Measurements from ENCODE around the gene HTR2A. TPM values are rescaled to one million over a fixed set of nuclear protein-coding genes. Genes with fewer than 3 reads are reported as not detected.

HTR2A gene
- total RNA-seq, 1 donor from 2014 or later, result not detected

DNA sequence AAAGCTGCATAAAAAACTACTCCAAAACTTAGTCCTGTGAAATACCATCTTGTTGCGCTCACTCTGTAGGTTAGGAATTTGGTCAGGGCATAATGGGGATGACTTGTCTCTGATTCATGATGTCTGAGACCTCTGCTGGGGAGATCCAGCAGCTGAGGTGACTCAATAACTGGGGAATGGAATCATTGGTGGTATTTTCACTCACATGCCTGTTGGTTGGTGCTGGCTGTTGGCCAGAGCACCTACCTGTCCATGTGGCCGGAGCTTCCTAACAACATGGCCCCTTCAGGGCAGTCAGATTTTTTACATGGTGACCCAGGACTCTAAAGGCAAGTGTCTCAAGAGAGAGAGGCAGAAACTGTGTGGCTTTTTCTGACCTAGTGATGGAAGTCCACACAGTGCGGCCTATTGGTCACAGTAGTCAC, 92.5 kb downstream of the HTR2A start:
- no peaks in the 10 kb centered on the region for H3K27me3 Mint-ChIP-seq (ENCODE audit: low read depth, unreplicated experiment)
- peak overlapping the region; percentile 45 for H3K4me2 ChIP-seq (ENCODE audit: low read length)
- DNase-seq (ENCODE audit: low read depth), result peak; percentile 97

DNA sequence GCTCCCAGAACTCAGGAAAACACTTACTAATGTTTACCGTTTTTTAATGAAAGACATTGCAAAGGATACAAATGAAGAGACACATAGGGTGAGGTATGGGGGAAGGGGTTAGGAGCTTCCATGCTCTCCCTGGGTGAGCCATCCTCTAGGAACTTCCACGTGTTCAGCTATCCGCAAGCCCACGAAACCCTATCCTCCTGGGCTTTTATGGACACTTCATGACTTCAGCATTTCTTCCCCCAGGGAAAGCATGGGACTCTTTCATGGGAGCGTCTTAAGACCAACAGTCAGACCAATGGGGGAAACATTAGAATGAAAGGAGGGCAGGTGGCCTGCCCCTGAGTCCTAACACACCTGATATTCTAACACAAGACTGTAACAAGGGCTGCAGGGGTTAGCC, 93.3 kb downstream of the HTR2A start:
- H3K27ac ChIP-seq (ENCODE audit: low read depth, low read length), result peak overlapping the region; percentile 88
- no peaks in the 10 kb centered on the region for H4K20me1 ChIP-seq (ENCODE audit: insufficient read depth, low read length)
- H3K4me3 Mint-ChIP-seq (ENCODE audit: unreplicated experiment), result no peak overlapping the region
- peaks cover 7% of the 10 kb centered on the region for H3K9me3 Mint-ChIP-seq (ENCODE audit: unreplicated experiment)
- H3K9me3 ChIP-seq (ENCODE audit: insufficient read depth, low read depth, low read length), result no peaks in the 10 kb centered on the region
- DNase-seq (ENCODE audit: low read depth) (peak; percentile 16), FAIRE-seq (no peak)
- H3K27me3 Mint-ChIP-seq (ENCODE audit: low read depth, unreplicated experiment), result no peaks in the 10 kb centered on the region
- peaks cover 14% of the 10 kb centered on the region for H3K4me1 ChIP-seq (ENCODE audit: insufficient read depth, low read length)
- H3K4me2 ChIP-seq (ENCODE audit: low read length), result peak overlapping the region; percentile 48
- H3K27me3 ChIP-seq (ENCODE audit: insufficient read depth, low read length), result no peaks in the 10 kb centered on the region
- no peaks in the 10 kb centered on the region for H3K36me3 ChIP-seq (ENCODE audit: insufficient read depth, low read length)
- no peak overlapping the region for H3K4me3 ChIP-seq (ENCODE audit: insufficient read depth, low read depth, low read length)
- no peaks in the 10 kb centered on the region for H3K79me2 ChIP-seq (ENCODE audit: insufficient read depth, low read length)
- H3K4me1 Mint-ChIP-seq (ENCODE audit: low read depth, unreplicated experiment), result peaks cover 34% of the 10 kb centered on the region
- TF ChIP-seq EZH2 (IDR thresholded peaks at IDR 0.05; ENCODE audit: insufficient read depth, low read length), result no peak
- TF ChIP-seq, protein P1, sequence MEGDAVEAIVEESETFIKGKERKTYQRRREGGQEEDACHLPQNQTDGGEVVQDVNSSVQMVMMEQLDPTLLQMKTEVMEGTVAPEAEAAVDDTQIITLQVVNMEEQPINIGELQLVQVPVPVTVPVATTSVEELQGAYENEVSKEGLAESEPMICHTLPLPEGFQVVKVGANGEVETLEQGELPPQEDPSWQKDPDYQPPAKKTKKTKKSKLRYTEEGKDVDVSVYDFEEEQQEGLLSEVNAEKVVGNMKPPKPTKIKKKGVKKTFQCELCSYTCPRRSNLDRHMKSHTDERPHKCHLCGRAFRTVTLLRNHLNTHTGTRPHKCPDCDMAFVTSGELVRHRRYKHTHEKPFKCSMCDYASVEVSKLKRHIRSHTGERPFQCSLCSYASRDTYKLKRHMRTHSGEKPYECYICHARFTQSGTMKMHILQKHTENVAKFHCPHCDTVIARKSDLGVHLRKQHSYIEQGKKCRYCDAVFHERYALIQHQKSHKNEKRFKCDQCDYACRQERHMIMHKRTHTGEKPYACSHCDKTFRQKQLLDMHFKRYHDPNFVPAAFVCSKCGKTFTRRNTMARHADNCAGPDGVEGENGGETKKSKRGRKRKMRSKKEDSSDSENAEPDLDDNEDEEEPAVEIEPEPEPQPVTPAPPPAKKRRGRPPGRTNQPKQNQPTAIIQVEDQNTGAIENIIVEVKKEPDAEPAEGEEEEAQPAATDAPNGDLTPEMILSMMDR (IDR thresholded peaks at IDR 0.05; ENCODE audit: insufficient read depth, low read depth, low read length), result no peak
- H3K36me3 Mint-ChIP-seq (ENCODE audit: low read depth, unreplicated experiment), result peaks cover 3% of the 10 kb centered on the region
- H3K9ac ChIP-seq (ENCODE audit: low read length), result peak overlapping the region; percentile 29
- peak overlapping the region; percentile 64 for H2AFZ ChIP-seq (ENCODE audit: low read depth, low read length)
- peak overlapping the region; percentile 95 for H3K27ac Mint-ChIP-seq (ENCODE audit: unreplicated experiment)

More for the DNA sequence above, 92.5 kb downstream of the HTR2A start:
- H4K20me1 ChIP-seq (ENCODE audit: insufficient read depth, low read length), result no peaks in the 10 kb centered on the region
- Mint-ChIP-seq H3K4me1 (ENCODE audit: low read depth, unreplicated experiment) (peaks cover 34% of the 10 kb centered on the region), H3K27ac (ENCODE audit: unreplicated experiment) (peak overlapping the region; percentile 93), H3K4me3 (ENCODE audit: unreplicated experiment) (peak overlapping the region; percentile 46), H3K36me3 (ENCODE audit: low read depth, unreplicated experiment) (peaks cover 3% of the 10 kb centered on the region), H3K9me3 (ENCODE audit: unreplicated experiment) (peaks cover 7% of the 10 kb centered on the region)
- no peaks in the 10 kb centered on the region for H3K36me3 ChIP-seq (ENCODE audit: insufficient read depth, low read length)
- H3K9ac ChIP-seq (ENCODE audit: low read length), result peak overlapping the region; percentile 49
- no peak overlapping the region for H3K4me3 ChIP-seq (ENCODE audit: insufficient read depth, low read depth, low read length)
- H3K27ac ChIP-seq (ENCODE audit: low read depth, low read length), result peak overlapping the region; percentile 87
- no peaks in the 10 kb centered on the region for H3K27me3 ChIP-seq (ENCODE audit: insufficient read depth, low read length)
- peak overlapping the region; percentile 11 for H2AFZ ChIP-seq (ENCODE audit: low read depth, low read length)
- no peaks in the 10 kb centered on the region for H3K9me3 ChIP-seq (ENCODE audit: insufficient read depth, low read depth, low read length)
- peaks cover 14% of the 10 kb centered on the region for H3K4me1 ChIP-seq (ENCODE audit: insufficient read depth, low read length)
- FAIRE-seq, result peak; percentile 100
- H3K79me2 ChIP-seq (ENCODE audit: insufficient read depth, low read length), result no peaks in the 10 kb centered on the region
- TF ChIP-seq, protein P1 (IDR thresholded peaks at IDR 0.05; ENCODE audit: insufficient read depth, low read depth, low read length), result no peak
- TF ChIP-seq EZH2 (IDR thresholded peaks at IDR 0.05; ENCODE audit: insufficient read depth, low read length), result no peak

DNA sequence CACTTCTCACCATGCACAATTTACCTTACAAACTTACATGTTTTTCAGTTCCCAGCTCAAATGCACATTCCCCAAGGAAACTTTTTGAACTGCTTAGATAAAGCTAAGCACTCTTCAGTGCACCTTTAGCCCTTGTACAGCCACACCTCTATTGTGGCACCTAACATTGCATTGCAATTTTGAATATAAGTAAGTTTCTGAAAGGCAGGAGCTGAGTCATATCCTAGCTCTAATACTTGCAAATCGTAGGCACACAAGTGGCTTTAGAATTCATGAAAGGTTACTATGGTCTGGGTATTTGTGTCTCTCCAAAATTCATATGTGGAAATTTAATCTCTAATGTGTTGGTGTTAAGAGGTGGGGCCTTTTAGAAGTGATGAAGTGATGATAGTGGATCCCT, 95.0 kb downstream of the HTR2A start:
- Histone ChIP-seq H2AFZ (ENCODE audit: low read depth, low read length) (no peak overlapping the region), H3K4me2 (ENCODE audit: low read length) (no peak overlapping the region)

More for the DNA sequence above, 95.0 kb downstream of the HTR2A start:
- FAIRE-seq (no peak), DNase-seq (ENCODE audit: low read depth) (no peak)
- H3K36me3 Mint-ChIP-seq (ENCODE audit: low read depth, unreplicated experiment), result peaks cover 3% of the 10 kb centered on the region
- H3K9me3 Mint-ChIP-seq (ENCODE audit: unreplicated experiment), result peaks cover 7% of the 10 kb centered on the region
- TF ChIP-seq, protein P1 (IDR thresholded peaks at IDR 0.05; ENCODE audit: insufficient read depth, low read depth, low read length), result no peak
- no peak for TF ChIP-seq EZH2 (IDR thresholded peaks at IDR 0.05; ENCODE audit: insufficient read depth, low read length)
- Histone ChIP-seq H3K9ac (ENCODE audit: low read length) (no peak overlapping the region), H3K27ac (ENCODE audit: low read depth, low read length) (no peak overlapping the region), H3K4me3 (ENCODE audit: insufficient read depth, low read depth, low read length) (no peak overlapping the region), H4K20me1 (ENCODE audit: insufficient read depth, low read length) (no peaks in the 10 kb centered on the region), H3K36me3 (ENCODE audit: insufficient read depth, low read length) (no peaks in the 10 kb centered on the region), H3K4me1 (ENCODE audit: insufficient read depth, low read length) (peaks cover 18% of the 10 kb centered on the region), H3K27me3 (ENCODE audit: insufficient read depth, low read length) (no peaks in the 10 kb centered on the region), H3K79me2 (ENCODE audit: insufficient read depth, low read length) (peaks cover under 1% of the 10 kb centered on the region), H3K9me3 (ENCODE audit: insufficient read depth, low read depth, low read length) (no peaks in the 10 kb centered on the region)
- no peaks in the 10 kb centered on the region for H3K27me3 Mint-ChIP-seq (ENCODE audit: low read depth, unreplicated experiment)
- peak overlapping the region; percentile 0 for H3K27ac Mint-ChIP-seq (ENCODE audit: unreplicated experiment)
- peaks cover 37% of the 10 kb centered on the region for H3K4me1 Mint-ChIP-seq (ENCODE audit: low read depth, unreplicated experiment)
- H3K4me3 Mint-ChIP-seq (ENCODE audit: unreplicated experiment), result no peak overlapping the region
